Hepatocyte (in vitro differentiated cells): ENCODE data around the gene RNU6-9.

Experiments
- EZH2 ChIP-seq: fragments of 200-600 bp; sonication (generic); IDR thresholded peaks from 2 replicates; pipeline ENCODE4 v1.6.1; 2016; ENCODE audit warnings: antibody characterized with exemption, mild to moderate bottlenecking, borderline replicate concordance
- EZH2phosphoT487 ChIP-seq: fragments of 200-600 bp; sonication (generic); IDR thresholded peaks from one replicate; pipeline ENCODE4 v1.6.1; 2018; ENCODE audit warnings: antibody characterized with exemption, mild to moderate bottlenecking, low read depth, moderate library complexity; ENCODE audit not compliant: unreplicated experiment, severe bottlenecking
- TF ChIP-seq, protein P1 (sequence below): fragments of 200-600 bp; sonication (generic); IDR thresholded peaks from 2 replicates; pipeline ENCODE4 v1.5.1; 2016; ENCODE audit warnings: antibody characterized with exemption, mild to moderate bottlenecking; ENCODE audit not compliant: poor library complexity

DNA sequence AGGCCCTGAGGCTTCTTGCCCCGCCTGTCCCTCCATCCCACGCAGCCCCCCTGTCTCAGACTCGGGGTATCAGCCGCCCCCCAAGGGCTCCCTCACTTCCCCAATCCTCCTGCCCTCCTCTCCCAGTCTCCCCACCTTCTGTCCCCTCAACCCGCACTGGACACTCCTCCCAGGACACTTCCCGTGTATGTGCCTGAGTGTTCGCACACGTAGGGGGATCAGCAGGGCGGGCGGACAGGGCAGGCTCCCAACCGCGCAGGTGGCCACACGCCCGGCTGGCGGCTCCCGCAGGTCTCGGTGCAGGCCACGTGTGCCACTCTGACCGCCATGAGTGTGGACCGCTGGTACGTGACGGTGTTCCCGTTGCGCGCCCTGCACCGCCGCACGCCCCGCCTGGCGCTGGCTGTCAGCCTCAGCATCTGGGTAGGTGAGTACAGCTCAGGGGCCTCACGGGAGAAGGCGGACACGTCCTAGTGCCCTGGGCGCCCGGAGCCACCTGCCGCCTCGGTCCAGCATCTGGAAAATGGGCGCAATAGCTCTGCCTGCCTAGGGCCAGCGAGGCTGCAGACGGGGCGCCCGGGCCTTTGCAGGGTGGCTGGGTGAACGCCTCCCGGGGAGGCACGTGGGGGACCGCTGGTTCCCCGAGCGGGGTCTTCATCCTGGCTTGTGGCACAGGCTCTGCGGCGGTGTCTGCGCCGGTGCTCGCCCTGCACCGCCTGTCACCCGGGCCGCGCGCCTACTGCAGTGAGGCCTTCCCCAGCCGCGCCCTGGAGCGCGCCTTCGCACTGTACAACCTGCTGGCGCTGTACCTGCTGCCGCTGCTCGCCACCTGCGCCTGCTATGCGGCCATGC lies 26.1 kb downstream of the RNU6-9 start:
- TF ChIP-seq, protein P1, sequence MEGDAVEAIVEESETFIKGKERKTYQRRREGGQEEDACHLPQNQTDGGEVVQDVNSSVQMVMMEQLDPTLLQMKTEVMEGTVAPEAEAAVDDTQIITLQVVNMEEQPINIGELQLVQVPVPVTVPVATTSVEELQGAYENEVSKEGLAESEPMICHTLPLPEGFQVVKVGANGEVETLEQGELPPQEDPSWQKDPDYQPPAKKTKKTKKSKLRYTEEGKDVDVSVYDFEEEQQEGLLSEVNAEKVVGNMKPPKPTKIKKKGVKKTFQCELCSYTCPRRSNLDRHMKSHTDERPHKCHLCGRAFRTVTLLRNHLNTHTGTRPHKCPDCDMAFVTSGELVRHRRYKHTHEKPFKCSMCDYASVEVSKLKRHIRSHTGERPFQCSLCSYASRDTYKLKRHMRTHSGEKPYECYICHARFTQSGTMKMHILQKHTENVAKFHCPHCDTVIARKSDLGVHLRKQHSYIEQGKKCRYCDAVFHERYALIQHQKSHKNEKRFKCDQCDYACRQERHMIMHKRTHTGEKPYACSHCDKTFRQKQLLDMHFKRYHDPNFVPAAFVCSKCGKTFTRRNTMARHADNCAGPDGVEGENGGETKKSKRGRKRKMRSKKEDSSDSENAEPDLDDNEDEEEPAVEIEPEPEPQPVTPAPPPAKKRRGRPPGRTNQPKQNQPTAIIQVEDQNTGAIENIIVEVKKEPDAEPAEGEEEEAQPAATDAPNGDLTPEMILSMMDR: no peak
- TF ChIP-seq EZH2 (peak; percentile 81), EZH2phosphoT487 (peak; percentile 29)
